Astrocyte of the spinal cord (primary cell): Measurements from ENCODE around the gene CCL20.
"Not testable (repeated sequence)": the region's sequence is repeated elsewhere in the genome, so short reads cannot be mapped to it uniquely, and the experiment has no call there.

Experiments
- DNase-seq: peaks from one replicate; pipeline ENCODE4 v3.0.0; 2011; ENCODE audit warnings: low read depth, low spot score
- H3K4me3 ChIP-seq: 2 replicates; pipeline ENCODE4 v1.5.1; 2011; ENCODE audit warnings: low read depth, mild to moderate bottlenecking, low read length, moderate library complexity
- in situ Hi-C: cut with HindIII; loops from 2 replicates; pipeline ENCODE4 v1.10.0; 2017; ENCODE audit warnings: low sequenced_read_pairs
- TF ChIP-seq, protein P1 (sequence below): IDR thresholded peaks from 2 replicates; pipeline ENCODE4 v1.5.1; 2012; ENCODE audit warnings: low read depth, mild to moderate bottlenecking, low read length, inconsistent platforms

Gene CCL20

GRCh38 chr2:227827143-227827542 is 13.5 kb downstream of the CCL20 start:
- no peak for DNase-seq
- in situ Hi-C loops: no loop called here
- no peak overlapping the region for H3K4me3 ChIP-seq
- TF ChIP-seq, protein P1, sequence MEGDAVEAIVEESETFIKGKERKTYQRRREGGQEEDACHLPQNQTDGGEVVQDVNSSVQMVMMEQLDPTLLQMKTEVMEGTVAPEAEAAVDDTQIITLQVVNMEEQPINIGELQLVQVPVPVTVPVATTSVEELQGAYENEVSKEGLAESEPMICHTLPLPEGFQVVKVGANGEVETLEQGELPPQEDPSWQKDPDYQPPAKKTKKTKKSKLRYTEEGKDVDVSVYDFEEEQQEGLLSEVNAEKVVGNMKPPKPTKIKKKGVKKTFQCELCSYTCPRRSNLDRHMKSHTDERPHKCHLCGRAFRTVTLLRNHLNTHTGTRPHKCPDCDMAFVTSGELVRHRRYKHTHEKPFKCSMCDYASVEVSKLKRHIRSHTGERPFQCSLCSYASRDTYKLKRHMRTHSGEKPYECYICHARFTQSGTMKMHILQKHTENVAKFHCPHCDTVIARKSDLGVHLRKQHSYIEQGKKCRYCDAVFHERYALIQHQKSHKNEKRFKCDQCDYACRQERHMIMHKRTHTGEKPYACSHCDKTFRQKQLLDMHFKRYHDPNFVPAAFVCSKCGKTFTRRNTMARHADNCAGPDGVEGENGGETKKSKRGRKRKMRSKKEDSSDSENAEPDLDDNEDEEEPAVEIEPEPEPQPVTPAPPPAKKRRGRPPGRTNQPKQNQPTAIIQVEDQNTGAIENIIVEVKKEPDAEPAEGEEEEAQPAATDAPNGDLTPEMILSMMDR: no peak

- H3K4me3 ChIP-seq: no peak overlapping the region
- in situ Hi-C loops: no loop called here
- TF ChIP-seq, protein P1: no peak
- no peak for DNase-seq
Observed at GRCh38 chr2:227828477-227828912, 14.9 kb downstream of the CCL20 start.

DNA sequence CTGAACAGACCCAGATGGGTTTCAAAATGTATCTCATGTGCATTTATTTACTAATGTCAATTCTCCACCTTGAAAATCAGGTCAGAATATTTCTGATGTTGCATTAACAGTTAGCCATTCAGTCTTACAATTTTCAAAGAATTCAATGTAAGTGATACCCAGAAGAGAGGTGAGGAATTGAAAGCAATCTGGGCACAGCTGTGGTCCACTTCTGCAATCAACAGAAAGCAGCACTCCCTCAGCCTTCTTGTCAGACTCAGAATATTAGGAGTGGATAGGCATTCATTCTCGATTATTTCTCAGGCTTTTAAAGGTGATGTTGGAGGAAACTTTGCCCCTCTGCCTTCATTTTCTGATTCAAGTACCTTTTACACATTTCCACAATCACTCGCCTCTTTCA is 15.7 kb downstream of the CCL20 start:
- H3K4me3 ChIP-seq: no peak overlapping the region
- TF ChIP-seq, protein P1: no peak
- no peak for DNase-seq
- in situ Hi-C loops: no loop called here

DNA sequence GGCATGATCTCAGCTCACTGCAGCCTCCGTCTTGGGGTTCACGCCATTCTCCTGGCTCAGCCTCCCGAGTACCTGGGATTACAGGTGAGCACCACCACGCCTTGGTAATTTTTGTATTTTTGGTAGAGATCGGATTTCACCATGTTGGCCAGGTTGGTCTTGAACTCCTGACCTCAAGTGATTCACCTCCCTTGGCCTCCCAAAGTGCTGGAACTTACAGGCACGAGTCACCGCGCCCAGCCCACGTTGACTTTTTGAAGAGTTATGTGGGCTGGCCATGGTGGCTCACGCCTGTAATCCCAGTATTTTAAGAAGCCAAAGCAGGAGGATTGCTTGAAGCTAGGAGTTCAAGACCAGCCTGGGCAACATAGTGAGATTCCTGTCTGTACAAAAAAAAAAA is 20.8 kb downstream of the CCL20 start:
- DNase-seq: no peak
- TF ChIP-seq, protein P1: no peak
- in situ Hi-C loops: no loop called here
- no peak overlapping the region for H3K4me3 ChIP-seq

GRCh38 chr2:227834916-227835650 is 21.4 kb downstream of the CCL20 start:
- no peak for DNase-seq
- TF ChIP-seq, protein P1: no peak
- no peak overlapping the region for H3K4me3 ChIP-seq
- in situ Hi-C loops: no loop called here

DNA sequence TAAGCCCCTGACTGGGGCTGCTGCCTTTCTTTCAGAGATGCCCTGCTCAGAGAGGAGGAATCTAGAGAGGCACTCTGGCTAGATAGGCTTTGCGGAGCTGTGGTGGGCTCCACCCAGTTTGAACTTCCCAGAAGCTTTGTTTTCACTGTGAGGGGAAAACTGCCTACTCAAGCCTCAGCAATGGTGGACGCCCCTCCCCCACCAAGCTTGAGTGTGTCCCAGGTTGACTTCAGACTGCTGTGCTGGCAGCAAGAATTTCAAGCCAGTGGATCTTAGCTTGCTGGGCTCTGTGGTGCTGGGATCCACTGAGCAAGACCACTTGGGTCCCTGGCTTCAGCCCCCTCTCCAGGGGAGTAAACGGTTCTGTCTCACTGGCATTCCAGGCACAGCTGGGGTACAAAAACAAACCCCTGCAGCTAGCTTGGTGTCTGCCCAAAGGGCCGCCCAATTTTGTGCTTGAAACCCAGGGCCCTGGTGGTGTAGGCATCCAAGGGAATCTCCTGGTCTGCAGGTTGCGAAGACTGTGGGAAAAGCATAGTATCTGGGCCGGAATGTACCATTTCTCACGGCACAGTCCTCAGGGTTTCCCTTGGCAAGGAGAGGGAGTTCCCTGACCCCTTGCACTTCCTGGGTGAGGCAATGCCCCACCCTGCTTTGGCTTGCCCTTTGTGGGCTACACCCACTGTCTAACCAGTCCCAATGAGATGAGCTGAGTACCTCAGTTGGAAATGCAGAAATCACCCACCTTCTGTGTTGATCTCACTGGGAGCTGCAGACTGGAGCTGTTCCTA is 25.9 kb downstream of the CCL20 start:
- in situ Hi-C loops, DNase-seq, H3K4me3 ChIP-seq: not testable (repeated sequence)

DNA sequence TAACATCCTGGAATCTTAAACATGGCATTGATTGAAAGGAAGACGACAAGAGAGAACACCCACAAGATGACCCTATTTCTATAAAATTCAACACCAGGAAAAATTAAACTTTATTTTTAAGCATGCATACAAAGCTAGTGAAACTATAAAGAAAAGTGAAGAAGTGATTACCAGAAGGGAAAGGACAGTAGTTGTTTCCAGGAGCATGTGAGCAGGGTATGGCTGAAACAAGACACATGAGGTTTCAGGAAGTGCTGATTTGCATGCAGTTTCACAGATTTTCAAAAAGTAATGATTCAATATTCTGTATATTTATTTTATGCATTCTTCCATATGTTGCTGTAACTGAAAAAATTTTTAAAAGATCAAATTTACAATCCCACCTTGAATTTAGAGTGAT is 33.2 kb downstream of the CCL20 start:
- TF ChIP-seq, protein P1: no peak
- H3K4me3 ChIP-seq: no peak overlapping the region
- no peak for DNase-seq
- in situ Hi-C loops: no loop called here
